CD14-positive monocyte (primary cell): Measurements from ENCODE around the gene NPTX2. TPM values are rescaled to one million over a fixed set of nuclear protein-coding genes. Genes with fewer than 3 reads are reported as not detected.

Experiments used
- DNase-seq, 3 donors: peaks; one replicate each; pipeline ENCODE4 v3.0.0-alpha.2; 2011 to 2022
- H2AFZ ChIP-seq: 2 replicates; pipeline ENCODE4 v1.6.0; 2012; ENCODE audit warnings: mild to moderate bottlenecking, low read depth, low read length, inconsistent platforms; ENCODE audit not compliant: insufficient read depth, poor library complexity, severe bottlenecking
- H3K27ac ChIP-seq, 2 donors: 1 replicate in 1 of 2; 2 replicates in 1 of 2; pipeline ENCODE4 v1.5.1; 2012 to 2013; ENCODE audit warnings: low read length in 2 of 2, control low read depth in 1 of 2, inconsistent platforms in 1 of 2, low read depth in 1 of 2, mild to moderate bottlenecking in 1 of 2
- H3K27me3 ChIP-seq, 2 donors: one replicate each; pipeline versions ENCODE4 v1.6.0 to v1.6.1; 2011 to 2013; ENCODE audit warnings: low read length in 2 of 2; ENCODE audit not compliant: control insufficient read depth in 2 of 2, insufficient read depth in 2 of 2
- H3K36me3 ChIP-seq, 2 donors: replicated peaks in 1 of 2; 1 replicate in 1 of 2; 2 replicates in 1 of 2; pipeline versions ENCODE4 v1.5.1 to v1.6.1; 2012 to 2013; ENCODE audit warnings: low read length in 2 of 2, control low read depth in 1 of 2, inconsistent platforms in 1 of 2, mild to moderate bottlenecking in 1 of 2; ENCODE audit not compliant: insufficient read depth in 2 of 2, control insufficient read depth in 1 of 2
- H3K4me1 ChIP-seq, 2 donors: 1 replicate in 1 of 2; 2 replicates in 1 of 2; pipeline versions ENCODE4 v1.5.1 to v1.6.1; 2012 to 2013; ENCODE audit warnings: low read length in 2 of 2, control low read depth in 1 of 2, inconsistent platforms in 1 of 2, mild to moderate bottlenecking in 1 of 2, moderate library complexity in 1 of 2; ENCODE audit not compliant: insufficient read depth in 2 of 2, control insufficient read depth in 1 of 2
- H3K4me2 ChIP-seq: replicated peaks from 2 replicates; pipeline ENCODE3; 2012; ENCODE audit warnings: low read length, moderate library complexity, mild to moderate bottlenecking; ENCODE audit not compliant: poor library complexity, severe bottlenecking; ENCODE audit errors: extremely low read depth
- H3K4me3 ChIP-seq, 3 experiments: fragments of 200-600 bp in 1 of 3; sonication (generic) in 1 of 3; replicated peaks in 1 of 3; 1 replicate in 2 of 3; 2 replicates in 1 of 3; pipeline ENCODE4 v1.5.1; 2011 to 2013; ENCODE audit warnings: low read length in 3 of 3, mild to moderate bottlenecking in 3 of 3, control low read depth in 2 of 3, low read depth in 2 of 3, inconsistent platforms in 1 of 3, moderate library complexity in 1 of 3
- H3K79me2 ChIP-seq: 2 replicates; pipeline ENCODE4 v1.6.0; 2012; ENCODE audit warnings: mild to moderate bottlenecking, control low read depth, inconsistent platforms, low read length, moderate library complexity; ENCODE audit not compliant: insufficient read depth
- H3K9ac ChIP-seq: 2 replicates; pipeline ENCODE4 v1.6.0; 2017; ENCODE audit warnings: low read length, mild to moderate bottlenecking; ENCODE audit not compliant: insufficient read depth, poor library complexity, severe bottlenecking
- H3K9me3 ChIP-seq, 2 donors: replicated peaks in 1 of 2; 1 replicate in 1 of 2; 2 replicates in 1 of 2; pipeline versions ENCODE4 v1.5.1 to v1.6.1; 2012 to 2013; ENCODE audit warnings: low read length in 2 of 2, control low read depth in 1 of 2; ENCODE audit not compliant: control insufficient read depth in 1 of 2, insufficient read depth in 1 of 2
- H4K20me1 ChIP-seq: 2 replicates; pipeline ENCODE4 v1.6.0; 2012; ENCODE audit warnings: mild to moderate bottlenecking, low read length, control low read depth, moderate library complexity; ENCODE audit not compliant: insufficient read depth
- H3K27ac Mint-ChIP-seq, 7 donors: one replicate each; pipeline ENCODE4 v1.8.0; 2020; ENCODE audit warnings: mild to moderate bottlenecking in 7 of 7, mixed read lengths in 7 of 7, moderate library complexity in 6 of 7, inconsistent platforms in 2 of 7
- H3K27me3 Mint-ChIP-seq, 3 donors: one replicate each; pipeline ENCODE4 v1.8.0; 2021 to 2022; ENCODE audit warnings: low read depth in 3 of 3, mild to moderate bottlenecking in 3 of 3, mixed read lengths in 3 of 3, moderate library complexity in 3 of 3, inconsistent platforms in 1 of 3
- H3K36me3 Mint-ChIP-seq, 2 donors: one replicate each; pipeline ENCODE4 v1.8.0; 2020; ENCODE audit warnings: mixed read lengths in 2 of 2, inconsistent platforms in 1 of 2, mild to moderate bottlenecking in 1 of 2
- H3K4me1 Mint-ChIP-seq: one replicate; pipeline ENCODE4 v1.8.0; 2020; ENCODE audit warnings: mild to moderate bottlenecking, mixed read lengths
- H3K4me3 Mint-ChIP-seq, 2 donors: one replicate each; pipeline ENCODE4 v1.8.0; 2020; ENCODE audit warnings: mild to moderate bottlenecking in 2 of 2, mixed read lengths in 2 of 2, moderate library complexity in 1 of 2
- H3K9me3 Mint-ChIP-seq, 7 donors: one replicate each; pipeline ENCODE4 v1.8.0; 2020 to 2022; ENCODE audit warnings: mixed read lengths in 7 of 7, mild to moderate bottlenecking in 6 of 7, moderate library complexity in 6 of 7, inconsistent platforms in 2 of 7
- CTCF ChIP-seq: fragments of 200-600 bp; IDR thresholded peaks from one replicate; pipeline ENCODE4 v1.8.0; 2022; ENCODE audit warnings: antibody characterized with exemption, mild to moderate bottlenecking
- WGBS: methylation state at CpG from one replicate; pipeline ENCODE4 v1.1.5; 2013; ENCODE audit warnings: missing lambda C conversion rate; ENCODE audit not compliant: insufficient coverage; 5-methylcytosine and 5-hydroxymethylcytosine counted together
- intact Hi-C, 2 donors: fragments of 100-400 bp; cut with micrococcal nuclease; formaldehyde crosslinking; loops; one replicate each; pipeline versions ENCODE4 v1.15.0 to v1.15.1; 2023
- polyA plus RNA-seq, 3 donors: library from polyadenylated mRNA; depleted of rRNA in 1 of 3; unstranded in 2 of 3; stranded (reverse) in 1 of 3; fragments of 300-500 nt in 2 of 3; fragments of >200 nt in 1 of 3; fragmentation: Illumina TruSeq in 2 of 3; gene quantifications; 1 replicate in 2 of 3; 2 replicates in 1 of 3; pipeline ENCODE4 v1.2.3, GENCODE V29; 2012 to 2021

NPTX2 gene
- polyA plus RNA-seq, 3 donors = not detected

- H3K4me1 ChIP-seq = no peaks in the 10 kb centered on the region
- 80% methylated on average over 1 of the region's 3 CpGs for WGBS
- no peak for DNase-seq
- TF ChIP-seq CTCF = no peak
- no peak overlapping the region for H3K9ac ChIP-seq
- Mint-ChIP-seq H3K36me3 (no peaks in the 10 kb centered on the region), H3K27me3 (peaks cover 4 to 7% (median 7%) of the 10 kb centered on the region in 3 donors), H3K27ac (no peak overlapping the region), H3K4me3 (no peak overlapping the region), H3K9me3 (peaks cover 0 to 4% (median 0%) of the 10 kb centered on the region in 7 donors), H3K4me1 (no peaks in the 10 kb centered on the region)
- no peaks in the 10 kb centered on the region for H3K36me3 ChIP-seq
- H3K79me2 ChIP-seq = no peaks in the 10 kb centered on the region
- H3K4me3 ChIP-seq = no peak overlapping the region
- H3K27ac ChIP-seq = no peak overlapping the region
- no peaks in the 10 kb centered on the region for H3K27me3 ChIP-seq
- no peak overlapping the region for H3K4me2 ChIP-seq
- no peak overlapping the region for H2AFZ ChIP-seq
- H4K20me1 ChIP-seq = no peaks in the 10 kb centered on the region
- H3K9me3 ChIP-seq = no peaks in the 10 kb centered on the region
- intact Hi-C loops = no loop called here
Observed at GRCh38 chr7:98602755-98603398, 14.2 kb upstream of the NPTX2 start.

- H3K27ac ChIP-seq = no peak overlapping the region
- H3K79me2 ChIP-seq = no peaks in the 10 kb centered on the region
- Mint-ChIP-seq H3K27ac (no peak overlapping the region), H3K36me3 (no peaks in the 10 kb centered on the region), H3K4me3 (no peak overlapping the region), H3K9me3 (peaks cover 0 to 4% (median 0%) of the 10 kb centered on the region in 7 donors), H3K27me3 (peaks cover 4 to 7% (median 7%) of the 10 kb centered on the region in 3 donors), H3K4me1 (no peaks in the 10 kb centered on the region)
- H2AFZ ChIP-seq = no peak overlapping the region
- H3K9ac ChIP-seq = no peak overlapping the region
- H3K4me2 ChIP-seq = no peak overlapping the region
- no peak for DNase-seq
- H4K20me1 ChIP-seq = no peaks in the 10 kb centered on the region
- H3K27me3 ChIP-seq = no peaks in the 10 kb centered on the region
- no peaks in the 10 kb centered on the region for H3K9me3 ChIP-seq
- H3K4me1 ChIP-seq = no peaks in the 10 kb centered on the region
- 88% methylated on average over 3 of the region's 3 CpGs for WGBS
- H3K4me3 ChIP-seq = no peak overlapping the region
- intact Hi-C loops = no loop called here
- no peak for TF ChIP-seq CTCF
- no peaks in the 10 kb centered on the region for H3K36me3 ChIP-seq
Observed at GRCh38 chr7:98603399-98603788, 13.7 kb upstream of the NPTX2 start.
